A549 (cell line): Measurements from ENCODE around the gene STX8. TPM values are rescaled to one million over a fixed set of nuclear protein-coding genes. Genes with fewer than 3 reads are reported as not detected.

Source experiments
- ATAC-seq, 2 experiments: fragments of 200-7000 bp in 1 of 2; fragments of >200 bp in 1 of 2; cut with Nextera tagmentation in 1 of 2; cut with Tn5 transposase in 1 of 2; 3 replicates each; pipeline versions ENCODE4 v1.8.0 to v1.9.1; 2018 to 2020; ENCODE audit warnings: mild to moderate bottlenecking in 1 of 2, moderate library complexity in 1 of 2
- CTCF ChIA-PET: fragments of 300-600 bp; sonication (Branson Sonifier 250); formaldehyde crosslinking; extraction: SDS; loops from one replicate; lab custom pipeline; 2021; ENCODE audit warnings: antibody characterized with exemption, inconsistent platforms; lab: Yijun Ruan, JAX
- POLR2A ChIA-PET: fragments of 350-600 bp; formaldehyde crosslinking; extraction: SDS; loops from one replicate; lab custom pipeline; 2021; ENCODE audit warnings: antibody characterized with exemption, inconsistent platforms; lab: Yijun Ruan, JAX
- DNase-seq, 2 experiments: peaks; one replicate each; pipeline versions ENCODE4 v3.0.0 to v3.0.0-alpha.2; 2011 to 2016; ENCODE audit warnings: low read depth in 1 of 2, low spot score in 1 of 2
- FAIRE-seq: peaks from 2 replicates; lab custom pipeline; 2011; peaks lifted over from hg19 to GRCh38; lab: Jason Lieb, UNC
- H3K27ac ChIP-seq, 2 experiments: fragments of >200 bp; sonication (Bioruptor Twin); formaldehyde crosslinking; 3 replicates each; pipeline ENCODE4 v1.5.1; 2016 to 2017
- H3K4me1 ChIP-seq: fragments of >200 bp; sonication (Bioruptor Twin); formaldehyde crosslinking; 3 replicates; pipeline ENCODE4 v1.6.1; 2016
- H3K4me2 ChIP-seq: fragments of >200 bp; sonication (Bioruptor Twin); formaldehyde crosslinking; 3 replicates; pipeline ENCODE4 v1.6.1; 2016
- H3K4me3 ChIP-seq: fragments of >200 bp; sonication (Bioruptor Twin); formaldehyde crosslinking; 3 replicates; pipeline ENCODE4 v1.5.1; 2016
- H3K9me3 ChIP-seq: fragments of >200 bp; sonication (Bioruptor Twin); formaldehyde crosslinking; 3 replicates; pipeline ENCODE4 v1.6.1; 2016
- BCL3 ChIP-seq: fragments of >200 bp; sonication (Bioruptor Twin); formaldehyde crosslinking; IDR thresholded peaks from 3 replicates; pipeline ENCODE4 v1.6.1; 2016
- CBX8 ChIP-seq: fragments of 200-600 bp; sonication (generic); IDR thresholded peaks from 2 replicates; pipeline ENCODE4 v1.6.1; 2016
- CHD4 ChIP-seq: fragments of 200-600 bp; sonication (generic); IDR thresholded peaks from 2 replicates; pipeline ENCODE4 v1.6.1; 2016; ENCODE audit warnings: antibody characterized with exemption, mild to moderate bottlenecking, borderline replicate concordance
- ESRRA ChIP-seq: fragments of 150-350 bp; IDR thresholded peaks from 2 replicates; pipeline ENCODE4 v1.6.1; 2014; ENCODE audit warnings: mild to moderate bottlenecking, low read length, borderline replicate concordance
- FOSB ChIP-seq: fragments of 250-450 bp; sonication (Bioruptor Pico); IDR thresholded peaks from 2 replicates; pipeline ENCODE4 v1.5.0; 2020; ENCODE audit warnings: mild to moderate bottlenecking, moderate library complexity
- FOSL2 ChIP-seq, 2 experiments: fragments of 450-650 bp in 1 of 2; fragments of >200 bp in 1 of 2; sonication (Bioruptor Twin) in 1 of 2; formaldehyde crosslinking; IDR thresholded peaks; 2 replicates each; pipeline versions ENCODE4 v1.5.0 to v1.6.1; 2016 to 2020; ENCODE audit warnings: mild to moderate bottlenecking in 1 of 2, moderate library complexity in 1 of 2
- FOXS1 ChIP-seq: fragments of 250-450 bp; sonication (Bioruptor Pico); IDR thresholded peaks from 2 replicates; pipeline ENCODE4 v1.5.0; 2020; ENCODE audit warnings: mild to moderate bottlenecking, moderate library complexity
- HDAC2 ChIP-seq: fragments of 200-600 bp; sonication (generic); IDR thresholded peaks from 2 replicates; pipeline ENCODE4 v1.6.1; 2016
- HEYL ChIP-seq: fragments of 250-450 bp; sonication (Bioruptor Pico); IDR thresholded peaks from 2 replicates; pipeline ENCODE4 v1.8.0; 2021; ENCODE audit warnings: mild to moderate bottlenecking, moderate library complexity
- HMGXB4 ChIP-seq: fragments of 250-450 bp; sonication (Bioruptor Pico); IDR thresholded peaks from 2 replicates; pipeline ENCODE4 v1.5.0; 2021; ENCODE audit warnings: mild to moderate bottlenecking, moderate library complexity, borderline replicate concordance
- HOXB5 ChIP-seq: fragments of 250-450 bp; sonication (Bioruptor Pico); IDR thresholded peaks from 2 replicates; pipeline ENCODE4 v1.5.0; 2020; ENCODE audit warnings: mild to moderate bottlenecking, moderate library complexity
- JUNB ChIP-seq: fragments of >200 bp; sonication (Bioruptor Twin); formaldehyde crosslinking; IDR thresholded peaks from 2 replicates; pipeline ENCODE4 v1.6.1; 2016
- KDM1A ChIP-seq: fragments of 200-600 bp; sonication (generic); IDR thresholded peaks from 2 replicates; pipeline ENCODE4 v1.6.1; 2016; ENCODE audit warnings: low read depth, mild to moderate bottlenecking
- KDM5A ChIP-seq: fragments of 200-600 bp; sonication (generic); IDR thresholded peaks from 2 replicates; pipeline ENCODE4 v1.6.1; 2016; ENCODE audit warnings: antibody characterized with exemption, mild to moderate bottlenecking
- MAFK ChIP-seq: fragments of 450-650 bp; IDR thresholded peaks from 2 replicates; pipeline ENCODE4 v1.6.1; 2014; ENCODE audit not compliant: partially characterized antibody
- MAZ ChIP-seq: fragments of 150-350 bp; IDR thresholded peaks from 2 replicates; pipeline ENCODE4 v1.6.1; 2014; ENCODE audit warnings: antibody characterized with exemption, low read depth, low read length, borderline replicate concordance
- MYC ChIP-seq: IDR thresholded peaks from 2 replicates; pipeline ENCODE4 v1.6.1; 2012; ENCODE audit warnings: mild to moderate bottlenecking, inconsistent platforms, low read length, improper control_type of control experiment, borderline replicate concordance
- NPAS2 ChIP-seq: fragments of 250-450 bp; sonication (Bioruptor Pico); IDR thresholded peaks from 2 replicates; pipeline ENCODE4 v1.8.0; 2022; ENCODE audit warnings: mild to moderate bottlenecking, moderate library complexity, borderline replicate concordance
- RAD21 ChIP-seq, 2 experiments: fragments of >200 bp in 1 of 2; sonication (Bioruptor Twin) in 1 of 2; formaldehyde crosslinking in 1 of 2; IDR thresholded peaks in 1 of 2; conservative IDR thresholded peaks in 1 of 2; 2 replicates in 1 of 2; 3 replicates in 1 of 2; pipeline ENCODE4 v1.6.1; 2012 to 2018; ENCODE audit warnings: inconsistent platforms in 1 of 2
- RCOR1 ChIP-seq: fragments of 150-350 bp; IDR thresholded peaks from 2 replicates; pipeline ENCODE4 v1.6.1; 2014; ENCODE audit warnings: antibody characterized with exemption, low read length, low read depth
- SMC3 ChIP-seq: fragments of >200 bp; sonication (Bioruptor Twin); formaldehyde crosslinking; IDR thresholded peaks from 3 replicates; pipeline ENCODE4 v1.6.1; 2018; ENCODE audit warnings: inconsistent platforms
- SREBF2 ChIP-seq: fragments of 450-650 bp; IDR thresholded peaks from 2 replicates; pipeline ENCODE4 v1.6.1; 2014; ENCODE audit warnings: mild to moderate bottlenecking, moderate library complexity
- TFCP2L1 ChIP-seq: fragments of 250-450 bp; sonication (Bioruptor Pico); IDR thresholded peaks from 2 replicates; pipeline ENCODE4 v1.5.0; 2021; ENCODE audit warnings: mild to moderate bottlenecking
- ZNF302 ChIP-seq: fragments of 250-450 bp; sonication (Bioruptor Pico); IDR thresholded peaks from 2 replicates; pipeline ENCODE4 v1.9.0; 2021; ENCODE audit warnings: inconsistent platforms, mild to moderate bottlenecking, moderate library complexity
- ZSCAN20 ChIP-seq: fragments of 250-450 bp; sonication (Bioruptor Pico); IDR thresholded peaks from 2 replicates; pipeline ENCODE4 v1.8.0; 2022; ENCODE audit warnings: mild to moderate bottlenecking, moderate library complexity
- whole genome bisulfite sequencing: methylation state at CpG from one replicate; pipeline ENCODE4 v1.1.6; 2017; ENCODE audit errors: missing lambda C conversion rate; 5-methylcytosine and 5-hydroxymethylcytosine counted together
- polyA plus RNA-seq, 4 experiments: library from polyadenylated mRNA; depleted of rRNA in 3 of 4; stranded (reverse); fragments of >200 nt; fragmentation: RNase III in 1 of 4; extraction: RNeasy Plus Mini Kit Qiagen cat#74134 plus additional on column Dnase treatment in 1 of 4; gene quantifications; 2 replicates in 3 of 4; 3 replicates in 1 of 4; pipeline ENCODE4 v1.2.3, GENCODE V29; 2011 to 2017
- TF ChIP-seq, protein P1 (sequence below): fragments of >200 bp; sonication (Bioruptor Twin); formaldehyde crosslinking; IDR thresholded peaks from 3 replicates; pipeline ENCODE4 v1.5.1; 2016

Gene STX8
- polyA plus RNA-seq, 2 of the 4 experiments (the other 2 are of a cell fraction), result 93.6 to 168 TPM

DNA sequence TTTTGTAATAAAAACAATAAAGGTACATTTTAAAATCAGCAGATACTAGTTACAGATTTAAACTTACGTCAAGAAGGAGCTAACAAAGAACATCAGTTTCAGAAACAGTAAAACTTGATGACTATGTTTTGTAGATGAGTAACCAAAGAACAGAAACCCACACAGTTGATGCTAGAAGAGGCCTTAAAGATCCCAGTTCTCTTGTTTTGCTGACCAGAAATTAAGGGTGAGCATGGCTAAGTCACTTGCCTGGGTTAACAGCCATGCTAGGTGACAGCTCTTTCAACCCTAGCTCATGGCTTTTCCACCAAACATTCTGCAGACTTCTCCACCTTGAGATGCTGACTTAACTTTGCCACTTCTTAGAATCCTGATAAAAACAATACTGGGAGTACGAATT is 26.4 kb downstream of the STX8 start:
- Histone ChIP-seq H3K4me2 (no peak overlapping the region), H3K4me3 (no peak overlapping the region), H3K27ac (no peak overlapping the region), H3K4me1 (no peaks in the 10 kb centered on the region), H3K9me3 (no peaks in the 10 kb centered on the region)
- POLR2A ChIA-PET, result no interaction called here
- no peak for FAIRE-seq
- TF ChIP-seq HDAC2 (no peak), CHD4 (no peak), NPAS2 (CRISPR knock-in tag) (no peak), HMGXB4 (CRISPR knock-in tag) (no peak), JUNB (no peak), FOSL2 (IDR thresholded peaks at IDR 0.05) (no peak), FOSL2 (CRISPR knock-in tag; IDR thresholded peaks at IDR 0.05) (no peak), FOSB (CRISPR knock-in tag) (no peak), HEYL (no peak), MAFK (no peak), KDM5A (no peak), ZNF302 (CRISPR knock-in tag) (no peak), MYC (no peak), MAZ (no peak), FOXS1 (CRISPR knock-in tag) (no peak), BCL3 (no peak), TFCP2L1 (CRISPR knock-in tag) (no peak), RCOR1 (no peak), RAD21 (conservative IDR thresholded peaks at IDR 0.05 in 1 of 2, IDR thresholded peaks at IDR 0.05 in 1 of 2) (no peak), CBX8 (no peak)
- TF ChIP-seq, protein P1, sequence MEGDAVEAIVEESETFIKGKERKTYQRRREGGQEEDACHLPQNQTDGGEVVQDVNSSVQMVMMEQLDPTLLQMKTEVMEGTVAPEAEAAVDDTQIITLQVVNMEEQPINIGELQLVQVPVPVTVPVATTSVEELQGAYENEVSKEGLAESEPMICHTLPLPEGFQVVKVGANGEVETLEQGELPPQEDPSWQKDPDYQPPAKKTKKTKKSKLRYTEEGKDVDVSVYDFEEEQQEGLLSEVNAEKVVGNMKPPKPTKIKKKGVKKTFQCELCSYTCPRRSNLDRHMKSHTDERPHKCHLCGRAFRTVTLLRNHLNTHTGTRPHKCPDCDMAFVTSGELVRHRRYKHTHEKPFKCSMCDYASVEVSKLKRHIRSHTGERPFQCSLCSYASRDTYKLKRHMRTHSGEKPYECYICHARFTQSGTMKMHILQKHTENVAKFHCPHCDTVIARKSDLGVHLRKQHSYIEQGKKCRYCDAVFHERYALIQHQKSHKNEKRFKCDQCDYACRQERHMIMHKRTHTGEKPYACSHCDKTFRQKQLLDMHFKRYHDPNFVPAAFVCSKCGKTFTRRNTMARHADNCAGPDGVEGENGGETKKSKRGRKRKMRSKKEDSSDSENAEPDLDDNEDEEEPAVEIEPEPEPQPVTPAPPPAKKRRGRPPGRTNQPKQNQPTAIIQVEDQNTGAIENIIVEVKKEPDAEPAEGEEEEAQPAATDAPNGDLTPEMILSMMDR, result no peak
- ATAC-seq, result no peak
- WGBS, result 89% methylated on average over 2 of the region's 2 CpGs
- CTCF ChIA-PET, result interaction anchor here (0.6 to 1.1 kb wide), 4 partner anchors 260 to 660 kb away, joined by 3 read pairs; no protein-coding TSS in a partner anchor
- DNase-seq, result no peak

- FAIRE-seq (no peak), ATAC-seq (no peak), DNase-seq (no peak)
- WGBS, result 89% methylated on average over 7 of the region's 7 CpGs
- no peaks in the 10 kb centered on the region for H3K9me3 ChIP-seq
- no peak overlapping the region for H3K27ac ChIP-seq
- no peak overlapping the region for H3K4me2 ChIP-seq
- TF ChIP-seq ZNF302 (CRISPR knock-in tag), result no peak
- no peak for TF ChIP-seq ZSCAN20 (CRISPR knock-in tag)
- no peak for TF ChIP-seq FOSB (CRISPR knock-in tag)
- no peak for TF ChIP-seq ESRRA
- no peak for TF ChIP-seq KDM5A
- no peak for TF ChIP-seq SMC3
- no peak for TF ChIP-seq HOXB5
- TF ChIP-seq BCL3, result no peak
- TF ChIP-seq KDM1A, result no peak
- TF ChIP-seq FOSL2 (IDR thresholded peaks at IDR 0.05), result no peak
- no peak for TF ChIP-seq FOSL2 (CRISPR knock-in tag; IDR thresholded peaks at IDR 0.05)
- no peak for TF ChIP-seq SREBF2
- TF ChIP-seq MAZ, result no peak
- TF ChIP-seq HMGXB4 (CRISPR knock-in tag), result no peak
- no peaks in the 10 kb centered on the region for H3K4me1 ChIP-seq
- H3K4me3 ChIP-seq, result no peak overlapping the region
- ChIA-PET POLR2A (no interaction called here), CTCF (interaction anchor here (0.6 to 1.8 kb wide), 3 partner anchors 11 to 874 kb away, joined by 3 to 4 read pairs (median 3); partner anchors contain the start of gene CFAP52)
Observed at GRCh38 chr17:9544221-9544620, 31.4 kb downstream of the STX8 start.
